SK-N-SH treated with all-trans-retinoic acid at 6 μM for 48 hours (cell line): ENCODE measurements around the gene LCE3A.
"Not testable (repeated sequence)": the region's sequence is repeated elsewhere in the genome, so short reads cannot be mapped to it uniquely, and the experiment has no call there.

Source experiments
- ATAC-seq: fragments of 200-7000 bp; cut with Tn5 transposase; 3 replicates; pipeline ENCODE4 v1.9.1; 2020; ENCODE audit warnings: mild to moderate bottlenecking, moderate library complexity
- ARNTL ChIP-seq: fragments of 450-650 bp; formaldehyde crosslinking; IDR thresholded peaks from 2 replicates; pipeline ENCODE4 v1.5.0; 2020; ENCODE audit warnings: low read depth, mild to moderate bottlenecking, moderate library complexity, borderline replicate concordance
- BACH2 ChIP-seq: fragments of 250-450 bp; sonication (Bioruptor Pico); IDR thresholded peaks from 2 replicates; pipeline ENCODE4 v1.9.0; 2021; ENCODE audit warnings: mild to moderate bottlenecking, borderline replicate concordance
- CSDC2 ChIP-seq: fragments of 250-450 bp; sonication (Bioruptor Pico); IDR thresholded peaks from 2 replicates; pipeline ENCODE4 v1.5.0; 2020; ENCODE audit warnings: mild to moderate bottlenecking, moderate library complexity
- CSRNP3 ChIP-seq: fragments of 250-450 bp; sonication (Bioruptor Pico); IDR thresholded peaks from 2 replicates; pipeline ENCODE4 v1.5.1; 2021; ENCODE audit warnings: mild to moderate bottlenecking, moderate library complexity
- ESRRG ChIP-seq: fragments of 250-450 bp; sonication (Bioruptor Pico); IDR thresholded peaks from 2 replicates; pipeline ENCODE4 v1.6.1; 2021; ENCODE audit warnings: mild to moderate bottlenecking
- GLIS3 ChIP-seq: fragments of 250-450 bp; sonication (Bioruptor Pico); IDR thresholded peaks from 2 replicates; pipeline ENCODE4 v1.5.0; 2020; ENCODE audit warnings: mild to moderate bottlenecking, moderate library complexity
- ISL1 ChIP-seq: fragments of 250-450 bp; sonication (Bioruptor Pico); IDR thresholded peaks from 2 replicates; pipeline ENCODE4 v2.1.2; 2022; ENCODE audit warnings: mild to moderate bottlenecking, moderate library complexity
- OSR1 ChIP-seq: fragments of 250-450 bp; sonication (Bioruptor Pico); IDR thresholded peaks from 2 replicates; pipeline ENCODE4 v1.8.0; 2022; ENCODE audit warnings: moderate library complexity, mild to moderate bottlenecking, inconsistent platforms
- PATZ1 ChIP-seq: fragments of 250-450 bp; sonication (Bioruptor Pico); IDR thresholded peaks from 2 replicates; pipeline ENCODE4 v1.8.0; 2020; ENCODE audit warnings: mild to moderate bottlenecking, moderate library complexity, borderline replicate concordance
- POU6F1 ChIP-seq: fragments of 250-450 bp; sonication (Bioruptor Pico); IDR thresholded peaks from 2 replicates; pipeline ENCODE4 v1.8.0; 2021; ENCODE audit warnings: low read depth, mild to moderate bottlenecking, moderate library complexity, borderline replicate concordance
- PPARA ChIP-seq: fragments of 250-450 bp; sonication (Bioruptor Pico); IDR thresholded peaks from 2 replicates; pipeline ENCODE4 v1.5.0; 2020; ENCODE audit warnings: mild to moderate bottlenecking, borderline replicate concordance
- RARB ChIP-seq: fragments of 250-450 bp; sonication (Bioruptor Pico); IDR thresholded peaks from 2 replicates; pipeline ENCODE4 v1.8.0; 2021; ENCODE audit warnings: mild to moderate bottlenecking, moderate library complexity
- TCF4 ChIP-seq: fragments of 250-450 bp; sonication (Bioruptor Pico); IDR thresholded peaks from 2 replicates; pipeline ENCODE4 v1.8.0; 2021; ENCODE audit warnings: mild to moderate bottlenecking, moderate library complexity, borderline replicate concordance
- TOX ChIP-seq: fragments of 250-450 bp; sonication (Bioruptor Pico); IDR thresholded peaks from 2 replicates; pipeline ENCODE4 v1.8.0; 2021; ENCODE audit warnings: mild to moderate bottlenecking, moderate library complexity, borderline replicate concordance
- TSHZ2 ChIP-seq: fragments of 250-450 bp; sonication (Bioruptor Pico); IDR thresholded peaks from 2 replicates; pipeline ENCODE4 v1.5.0; 2020; ENCODE audit warnings: mild to moderate bottlenecking, moderate library complexity
- ZFP3 ChIP-seq: fragments of 250-450 bp; sonication (Bioruptor Pico); IDR thresholded peaks from 2 replicates; pipeline ENCODE4 v1.5.0; 2020; ENCODE audit warnings: mild to moderate bottlenecking, moderate library complexity
- ZFP30 ChIP-seq: fragments of 450-650 bp; formaldehyde crosslinking; IDR thresholded peaks from 2 replicates; pipeline ENCODE4 v1.5.0; 2022; ENCODE audit warnings: mild to moderate bottlenecking, moderate library complexity
- ZNF565 ChIP-seq: fragments of 450-650 bp; formaldehyde crosslinking; conservative IDR thresholded peaks from 2 replicates; pipeline ENCODE4 v1.5.0; 2020; ENCODE audit warnings: low read depth, mild to moderate bottlenecking, moderate library complexity
- ZNF70 ChIP-seq: fragments of 450-650 bp; formaldehyde crosslinking; IDR thresholded peaks from 2 replicates; pipeline ENCODE4 v1.5.0; 2020; ENCODE audit warnings: mild to moderate bottlenecking, moderate library complexity
- ZNF8 ChIP-seq: fragments of 450-650 bp; formaldehyde crosslinking; IDR thresholded peaks from 2 replicates; pipeline ENCODE4 v1.5.0; 2020; ENCODE audit warnings: mild to moderate bottlenecking, moderate library complexity

Gene LCE3A

GRCh38 chr1:152585586-152585985 is 37.3 kb downstream of the LCE3A start:
- no peak for ATAC-seq
- TF ChIP-seq ESRRG (CRISPR knock-in tag) (no peak), TCF4 (CRISPR knock-in tag) (no peak), ISL1 (CRISPR knock-in tag) (no peak), GLIS3 (CRISPR knock-in tag) (no peak), CSRNP3 (CRISPR knock-in tag) (no peak), BACH2 (no peak), CSDC2 (CRISPR knock-in tag) (no peak), POU6F1 (CRISPR knock-in tag) (no peak), ZNF8 (no peak), TOX (CRISPR knock-in tag) (no peak), ZFP3 (CRISPR knock-in tag) (no peak)

- no peak for ATAC-seq
- TF ChIP-seq PATZ1 (CRISPR knock-in tag) (no peak), ARNTL (no peak), TOX (CRISPR knock-in tag) (no peak), RARB (no peak), ZNF8 (no peak), ISL1 (CRISPR knock-in tag) (no peak), TSHZ2 (CRISPR knock-in tag) (no peak), PPARA (CRISPR knock-in tag) (no peak), CSRNP3 (CRISPR knock-in tag) (no peak), OSR1 (CRISPR knock-in tag) (no peak), ZNF70 (CRISPR knock-in tag) (no peak), TCF4 (CRISPR knock-in tag) (no peak), ZFP30 (CRISPR knock-in tag) (no peak)
- TF ChIP-seq, all 23 proteins: peak for 0
Measured at GRCh38 chr1:152582647-152583046, 40.3 kb downstream of the LCE3A start.

GRCh38 chr1:152580433-152580832 is 42.5 kb downstream of the LCE3A start, which contains the start of gene LCE3D:
Gene LCE3D (minus strand): TSS chr1:152580516. CDS start chr1:152579936, 580 bp downstream.
- ATAC-seq, result no peak
- TF ChIP-seq ZNF565 (CRISPR knock-in tag) (no peak), CSDC2 (CRISPR knock-in tag) (no peak), ZFP30 (CRISPR knock-in tag) (no peak)

GRCh38 chr1:152579526-152579925 is 43.4 kb downstream of the LCE3A start:
- not testable (repeated sequence) for ATAC-seq
